Measurements from ENCODE around the gene SBK1.

DNA sequence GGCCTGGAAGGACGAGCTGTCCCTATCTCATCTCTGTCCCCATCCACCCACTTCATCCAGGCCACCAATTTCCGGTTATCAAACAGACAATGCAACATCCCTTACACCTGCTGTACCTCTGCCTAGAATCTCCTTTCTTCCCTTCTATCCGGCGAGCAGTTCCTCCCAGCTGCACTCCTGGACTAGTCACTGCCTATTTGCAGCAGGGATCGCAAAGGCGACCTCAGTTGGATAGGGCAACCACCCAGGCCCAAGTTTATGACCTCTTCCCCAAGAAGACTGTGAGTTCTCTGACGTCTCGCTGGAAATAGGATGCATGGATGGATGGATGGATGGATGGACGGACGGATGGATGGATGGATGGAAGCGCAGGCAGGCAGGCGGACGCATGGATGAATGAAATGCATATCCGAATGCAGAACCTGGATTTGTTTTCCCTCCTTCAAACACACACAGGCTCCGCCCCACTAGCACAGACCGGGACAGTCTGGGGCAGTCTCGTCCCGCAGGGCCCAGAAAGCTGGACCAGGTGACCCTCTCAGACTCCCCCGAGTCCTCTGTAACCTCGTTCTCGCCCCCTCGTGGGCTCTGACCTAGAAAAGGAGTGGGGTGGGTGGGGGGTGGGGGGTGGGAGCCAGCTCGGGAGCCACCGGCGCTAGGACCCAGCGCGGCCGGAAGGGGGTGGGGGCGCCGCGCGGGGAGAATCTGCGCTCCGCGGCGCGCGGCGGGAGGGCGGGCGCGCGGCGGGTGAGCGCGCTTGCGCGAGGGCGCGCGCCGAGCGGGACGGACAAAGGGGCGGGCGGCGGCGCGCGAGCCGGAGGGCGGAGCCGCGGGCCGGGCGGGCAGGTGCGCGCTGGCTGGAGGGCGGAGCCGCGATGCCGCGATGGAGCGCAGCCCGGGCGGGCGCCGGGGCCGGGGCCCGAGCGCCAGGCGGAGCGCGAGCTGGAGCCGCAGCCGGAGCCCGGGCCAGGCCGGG, at the start of gene SBK1:
- TF ChIP-seq CTCF (IDR thresholded peaks at IDR 0.05 in 8 of 11, conservative IDR thresholded peaks at IDR 0.05 in 3 of 11) (no peak), POLR2A (IDR thresholded peaks at IDR 0.05) (no peak)

Measured in spleen (tissue), 7 donors.